HG03045 (cell line): ENCODE measurements around the gene PPARA.

Experiments used
- ATAC-seq: cut with Tn5 transposase; IDR thresholded peaks from one replicate; pipeline ENCODE4 v1.9.1; 2021; ENCODE audit warnings: mild to moderate bottlenecking, moderate library complexity; ENCODE audit not compliant: unreplicated experiment

PPARA gene

DNA sequence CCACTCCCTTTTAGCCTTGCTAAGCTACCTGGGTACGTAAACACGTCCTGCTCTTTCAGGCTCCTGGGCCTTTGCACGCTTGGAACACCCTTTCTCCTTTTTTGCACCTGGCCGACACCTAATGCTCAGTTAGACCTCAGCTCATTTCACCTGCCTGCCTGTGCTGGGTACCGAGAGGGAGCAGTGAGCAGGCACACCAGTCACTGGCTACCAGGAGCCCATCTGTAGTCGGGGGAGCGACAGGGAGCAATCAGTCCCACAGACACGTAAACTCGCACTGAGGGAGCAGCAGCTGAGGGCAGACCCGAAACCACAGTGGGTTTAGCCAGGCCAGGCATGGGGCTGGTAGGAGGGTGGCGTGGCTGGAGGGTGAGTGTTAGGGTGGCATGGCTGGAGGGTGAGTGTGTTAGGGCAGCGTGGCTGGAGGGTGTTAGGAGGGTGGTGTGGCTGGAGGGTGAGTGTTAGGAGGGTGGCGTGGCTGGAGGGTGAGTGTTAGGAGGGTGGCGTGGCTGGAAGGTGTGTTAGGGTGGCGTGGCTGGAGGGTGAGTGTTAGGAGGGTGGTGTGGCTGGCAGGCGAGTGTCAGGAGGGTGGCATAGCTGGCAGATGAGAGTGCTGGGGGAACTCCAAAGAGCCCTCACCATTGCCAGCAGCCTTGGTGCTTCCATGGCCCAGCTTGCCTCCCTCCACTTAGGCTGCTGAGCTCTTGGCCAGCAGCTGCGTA, 140.0 kb downstream of the PPARA start:
- no peak for ATAC-seq

DNA sequence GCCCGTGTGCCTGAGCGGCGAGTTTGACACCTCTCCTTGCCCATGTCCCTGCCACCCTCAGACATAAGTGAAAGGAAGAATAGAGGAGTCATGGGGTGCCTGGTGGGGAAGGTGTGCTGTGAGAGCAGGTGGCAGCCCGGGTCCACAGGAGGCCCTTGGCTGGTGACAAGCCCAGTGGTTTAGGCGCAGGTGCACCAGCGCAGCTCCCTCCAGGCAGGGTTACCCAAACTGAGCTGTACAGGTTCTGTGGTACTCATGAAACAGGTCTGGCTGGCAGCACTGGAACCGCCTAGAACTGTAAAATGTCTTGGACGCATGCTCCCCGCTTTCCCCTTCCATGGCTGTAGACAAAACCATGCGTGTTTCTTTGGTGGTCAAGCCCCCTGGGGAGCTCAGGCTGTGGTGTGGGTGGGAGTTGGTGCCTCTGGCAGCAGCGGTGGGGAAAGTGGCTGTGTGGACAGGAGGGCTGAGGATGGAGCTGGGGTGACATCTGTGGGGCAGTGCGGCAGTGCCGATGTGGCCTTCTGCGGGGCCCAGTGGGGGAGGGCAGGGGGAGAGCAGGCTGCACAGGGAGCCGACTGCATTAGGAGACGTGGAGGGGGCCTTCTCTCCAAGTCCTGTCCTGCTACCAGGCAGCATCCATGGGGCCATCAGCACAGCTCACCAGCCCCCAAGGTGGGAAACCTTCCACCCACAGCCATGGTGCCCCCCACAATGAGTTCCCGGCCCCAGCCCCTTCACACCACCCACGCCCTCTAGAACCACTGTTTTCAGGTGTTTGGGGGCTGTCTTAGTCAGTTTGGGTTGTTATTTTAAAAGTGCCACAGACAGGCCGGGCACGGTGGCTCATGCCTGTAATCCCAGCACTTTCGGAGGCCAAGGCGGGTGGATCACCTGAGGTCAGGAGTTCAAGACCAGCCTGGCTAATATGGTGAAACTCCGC, 140.8 kb downstream of the PPARA start:
- ATAC-seq, result no peak

DNA sequence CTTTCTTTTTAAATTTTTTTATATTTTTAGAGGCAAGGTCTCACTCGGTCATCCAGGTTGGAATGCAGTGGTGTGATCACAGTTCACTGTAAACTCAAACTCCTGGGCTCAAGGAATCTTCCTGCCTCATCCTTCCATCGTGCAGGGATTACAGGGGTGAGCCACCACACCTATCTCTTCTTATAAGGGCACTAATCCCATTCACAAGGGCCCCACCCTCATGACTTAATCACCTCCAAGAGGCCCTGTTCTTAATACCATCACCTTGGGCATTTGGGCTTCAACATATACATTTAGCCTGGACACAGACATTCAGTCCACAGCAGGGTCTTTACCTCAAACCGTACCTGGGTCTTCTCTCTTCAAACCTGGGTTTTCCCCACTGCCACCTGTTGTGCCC, 141.8 kb downstream of the PPARA start:
- no peak for ATAC-seq

DNA sequence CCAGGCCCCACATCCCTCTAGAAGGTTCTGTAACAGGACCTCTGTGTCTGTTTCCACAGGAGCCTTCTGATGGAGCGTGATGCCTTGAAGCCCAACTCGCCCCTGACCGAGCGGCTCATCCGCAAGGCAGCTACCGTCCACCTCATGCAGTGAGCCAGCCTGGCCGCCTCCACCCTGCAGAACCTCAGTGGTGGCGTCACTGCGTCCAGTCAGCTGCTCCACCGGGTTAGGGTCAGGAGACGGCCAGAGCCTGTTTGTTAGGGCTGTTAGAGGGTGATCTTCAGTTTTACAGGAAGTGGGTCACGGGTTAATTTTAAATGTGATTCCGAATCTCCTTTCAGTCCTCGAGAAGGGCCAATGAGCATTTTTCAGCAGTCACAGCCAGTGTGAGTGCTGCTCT, 142.4 kb downstream of the PPARA start:
- no peak for ATAC-seq
